ENCODE data around the gene AGPAT2. TPM values are rescaled to one million over a fixed set of nuclear protein-coding genes. Genes with fewer than 3 reads are reported as not detected.
A peak's percentile ranks its signal among the peaks of the same experiment; 100 is the strongest.

AGPAT2 gene
- total RNA-seq, 4 donors from 2014 or later: 66.2 to 80.6 (median 75.8) TPM

DNA sequence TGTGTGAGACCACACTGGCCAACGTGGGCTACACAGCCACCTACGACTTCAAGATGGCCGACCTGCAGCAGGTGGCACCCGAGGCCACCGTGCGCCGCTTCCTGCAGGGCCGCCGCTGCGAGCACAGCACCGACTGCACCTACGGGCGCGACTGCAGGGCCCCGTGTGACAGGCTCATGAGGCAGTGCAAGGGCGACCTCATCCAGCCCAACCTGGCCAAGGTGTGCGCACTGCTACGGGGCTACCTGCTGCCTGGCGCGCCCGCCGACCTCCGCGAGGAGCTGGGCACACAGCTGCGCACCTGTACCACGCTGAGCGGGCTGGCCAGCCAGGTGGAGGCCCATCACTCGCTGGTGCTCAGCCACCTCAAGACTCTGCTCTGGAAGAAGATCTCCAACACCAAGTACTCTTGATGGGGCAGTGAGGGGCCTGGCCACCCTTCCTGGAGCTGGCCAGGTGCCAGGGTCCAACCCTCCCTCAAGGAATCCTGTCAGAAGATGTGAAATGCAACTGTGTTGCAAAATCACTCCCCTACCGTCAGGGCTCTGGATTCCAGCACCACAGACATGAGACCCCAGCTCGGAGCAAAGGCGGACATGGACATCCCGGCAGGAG is 36.2 kb upstream of the AGPAT2 start:
- Histone ChIP-seq H3K4me1 (peaks cover 67 to 95% (median 76%) of the 10 kb centered on the region in 3 donors), H3K4me3 (no peak overlapping the region), H3K36me3 (peaks cover 23 to 56% (median 41%) of the 10 kb centered on the region in 3 donors), H3K27me3 (peaks cover 0 to 4% (median 0%) of the 10 kb centered on the region in 4 donors), H3K27ac (no peak overlapping the region), H3K9me3 (no peaks in the 10 kb centered on the region)
- intact Hi-C loops (cut with DNase I): no loop called here
- DNase-seq: no peak
- TF ChIP-seq, protein P1, sequence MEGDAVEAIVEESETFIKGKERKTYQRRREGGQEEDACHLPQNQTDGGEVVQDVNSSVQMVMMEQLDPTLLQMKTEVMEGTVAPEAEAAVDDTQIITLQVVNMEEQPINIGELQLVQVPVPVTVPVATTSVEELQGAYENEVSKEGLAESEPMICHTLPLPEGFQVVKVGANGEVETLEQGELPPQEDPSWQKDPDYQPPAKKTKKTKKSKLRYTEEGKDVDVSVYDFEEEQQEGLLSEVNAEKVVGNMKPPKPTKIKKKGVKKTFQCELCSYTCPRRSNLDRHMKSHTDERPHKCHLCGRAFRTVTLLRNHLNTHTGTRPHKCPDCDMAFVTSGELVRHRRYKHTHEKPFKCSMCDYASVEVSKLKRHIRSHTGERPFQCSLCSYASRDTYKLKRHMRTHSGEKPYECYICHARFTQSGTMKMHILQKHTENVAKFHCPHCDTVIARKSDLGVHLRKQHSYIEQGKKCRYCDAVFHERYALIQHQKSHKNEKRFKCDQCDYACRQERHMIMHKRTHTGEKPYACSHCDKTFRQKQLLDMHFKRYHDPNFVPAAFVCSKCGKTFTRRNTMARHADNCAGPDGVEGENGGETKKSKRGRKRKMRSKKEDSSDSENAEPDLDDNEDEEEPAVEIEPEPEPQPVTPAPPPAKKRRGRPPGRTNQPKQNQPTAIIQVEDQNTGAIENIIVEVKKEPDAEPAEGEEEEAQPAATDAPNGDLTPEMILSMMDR (IDR thresholded peaks at IDR 0.05): no peak
- TF ChIP-seq POLR2A (IDR thresholded peaks at IDR 0.05): no peak
- 57 to 89% methylated on average over 2 to 10 of the region's 32 CpGs for WGBS, 2 donors

DNA sequence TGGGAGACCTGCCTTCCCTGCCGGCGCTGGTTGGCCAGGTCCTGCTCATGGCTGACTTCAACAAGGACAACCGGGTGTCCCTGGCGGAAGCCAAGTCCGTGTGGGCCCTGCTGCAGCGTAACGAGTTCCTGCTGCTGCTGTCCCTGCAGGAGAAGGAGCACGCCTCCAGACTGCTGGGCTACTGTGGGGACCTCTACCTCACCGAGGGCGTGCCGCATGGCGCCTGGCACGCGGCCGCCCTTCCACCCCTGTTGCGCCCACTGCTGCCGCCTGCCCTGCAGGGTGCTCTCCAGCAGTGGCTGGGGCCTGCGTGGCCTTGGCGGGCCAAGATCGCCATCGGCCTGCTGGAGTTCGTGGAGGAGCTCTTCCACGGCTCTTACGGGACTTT is 35.7 kb upstream of the AGPAT2 start:
- Histone ChIP-seq H3K9me3 (no peaks in the 10 kb centered on the region), H3K27ac (no peak overlapping the region), H3K27me3 (peaks cover 0 to 4% (median 0%) of the 10 kb centered on the region in 4 donors), H3K4me1 (peaks cover 67 to 93% (median 76%) of the 10 kb centered on the region in 3 donors), H3K4me3 (no peak overlapping the region), H3K36me3 (peaks cover 23 to 56% (median 41%) of the 10 kb centered on the region in 3 donors)
- 79 to 84% methylated on average over 5 to 9 of the region's 24 CpGs for WGBS, 2 donors
- intact Hi-C loops (cut with DNase I): no loop called here
- TF ChIP-seq, protein P1 (IDR thresholded peaks at IDR 0.05): no peak
- no peak for TF ChIP-seq POLR2A (IDR thresholded peaks at IDR 0.05)
- no peak for DNase-seq

DNA sequence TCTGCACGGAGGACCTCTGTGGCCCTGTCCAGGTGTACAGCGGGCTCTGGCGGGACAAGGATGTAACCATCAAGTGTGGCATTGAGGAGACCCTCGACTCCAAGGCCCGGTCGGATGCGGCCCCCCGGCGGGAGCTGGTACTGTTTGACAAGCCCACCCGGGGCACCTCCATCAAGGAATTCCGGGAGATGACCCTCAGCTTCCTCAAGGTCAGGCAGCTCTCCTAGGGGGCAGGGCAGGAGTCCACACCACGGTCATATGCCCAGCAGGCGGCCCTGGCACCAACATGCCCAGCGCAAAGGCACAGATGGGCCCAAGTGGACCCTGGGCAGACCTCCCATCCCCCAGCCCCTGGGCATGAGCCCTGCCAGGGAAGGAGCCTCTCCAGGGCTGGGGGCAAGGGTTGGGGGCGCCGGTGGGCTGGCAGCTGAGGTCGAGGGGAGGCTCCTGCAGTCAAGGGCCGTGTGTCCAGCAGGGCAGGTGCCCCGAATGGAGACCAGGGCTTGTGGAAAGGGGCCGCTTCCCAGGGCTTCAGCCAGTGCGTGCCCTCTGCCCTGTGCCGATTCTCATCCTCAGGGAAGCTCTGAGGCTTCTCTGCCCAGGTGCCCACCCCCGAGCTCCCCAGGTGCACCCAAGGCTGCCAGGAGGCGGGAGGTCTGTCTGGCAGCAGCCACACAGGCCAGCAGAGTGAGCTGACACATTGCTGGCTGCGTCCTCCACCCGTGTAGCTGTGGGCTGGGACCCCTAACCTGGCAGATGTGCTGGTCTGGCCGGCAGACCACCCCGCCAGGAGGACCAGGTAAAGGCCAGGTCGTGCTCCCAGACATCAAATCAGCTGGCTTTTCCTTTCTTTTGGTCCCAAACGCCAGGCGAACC is 35.1 kb upstream of the AGPAT2 start:
- intact Hi-C loops (cut with DNase I): no loop called here
- Histone ChIP-seq H3K4me3 (no peak overlapping the region), H3K4me1 (peaks cover 67 to 90% (median 76%) of the 10 kb centered on the region in 3 donors), H3K27me3 (peaks cover 0 to 9% (median 0%) of the 10 kb centered on the region in 4 donors), H3K9me3 (no peaks in the 10 kb centered on the region), H3K36me3 (peaks cover 23 to 56% (median 41%) of the 10 kb centered on the region in 3 donors), H3K27ac (peak overlapping the region in 3 of 4 donors; percentile 63 to 72 (median 69))
- 67% methylated on average over 1 of the region's 31 CpGs; no CpG with 5 or more reads in 1 of the 2 donors for WGBS, 2 donors
- no peak for TF ChIP-seq POLR2A (IDR thresholded peaks at IDR 0.05)
- TF ChIP-seq, protein P1 (IDR thresholded peaks at IDR 0.05): no peak
- no peak for DNase-seq

DNA sequence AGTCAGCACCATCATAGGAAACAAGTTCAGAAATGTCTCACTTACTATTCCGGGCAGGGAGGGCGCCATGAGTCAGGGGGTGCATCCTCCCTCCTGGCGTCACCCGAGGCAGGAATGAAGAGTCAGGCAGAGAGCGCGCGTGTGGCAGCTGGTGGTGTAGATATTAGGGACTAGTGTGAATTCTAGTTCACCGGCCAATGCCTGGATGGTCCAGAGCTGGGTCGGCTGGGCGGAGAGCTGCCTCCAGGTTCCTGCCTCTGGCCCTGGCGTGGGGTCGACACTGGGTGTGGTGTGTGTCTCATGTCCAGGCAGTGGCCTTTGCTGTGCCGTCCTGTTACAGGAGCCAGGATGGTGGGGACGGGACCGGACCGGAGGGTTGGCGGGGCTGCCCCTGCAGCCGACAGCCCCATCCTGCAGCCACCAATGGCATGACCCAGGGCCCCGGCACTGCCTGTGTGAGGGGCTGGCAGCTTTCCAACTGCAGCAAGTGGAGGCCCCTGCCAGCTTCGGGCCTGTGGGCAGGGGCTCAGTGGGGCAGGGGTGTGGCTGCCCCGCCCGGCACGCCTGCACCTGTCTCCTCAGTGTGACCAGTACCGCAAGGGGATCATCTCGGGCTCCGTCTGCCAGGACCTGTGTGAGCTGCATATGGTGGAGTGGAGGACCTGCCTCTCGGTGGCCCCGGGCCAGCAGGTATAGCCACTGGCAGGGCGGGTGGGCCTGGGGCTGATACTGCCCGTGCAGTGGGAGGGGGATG is 34.3 kb upstream of the AGPAT2 start:
- Histone ChIP-seq H3K9me3 (no peaks in the 10 kb centered on the region), H3K27ac (peak overlapping the region; percentile 62 to 72 (median 66)), H3K27me3 (peaks cover 0 to 15% (median 0%) of the 10 kb centered on the region in 4 donors), H3K4me3 (no peak overlapping the region), H3K36me3 (peaks cover 23 to 53% (median 41%) of the 10 kb centered on the region in 3 donors), H3K4me1 (peaks cover 62 to 81% (median 70%) of the 10 kb centered on the region in 3 donors)
- intact Hi-C loops (cut with DNase I): no loop called here
- 48 to 69% methylated on average over 6 to 14 of the region's 30 CpGs for WGBS, 2 donors
- TF ChIP-seq, protein P1 (IDR thresholded peaks at IDR 0.05): peak in 1 of 6 experiments; percentile 3
- peak in 1 of 4 donors; percentile 8 for TF ChIP-seq POLR2A (IDR thresholded peaks at IDR 0.05)
- no peak for DNase-seq
